Colonic mucosa (tissue), 4 donors: ENCODE data around the gene TMEM33. TPM values are rescaled to one million over a fixed set of nuclear protein-coding genes. Genes with fewer than 3 reads are reported as not detected.

Source experiments
- DNase-seq: peaks from one replicate; pipeline ENCODE4 v3.0.0-alpha.2; 2020
- H3K27ac ChIP-seq: fragments of 200-600 bp; one replicate; pipeline ENCODE4 v1.8.0; 2021
- H3K27me3 ChIP-seq: fragments of 200-600 bp; one replicate; pipeline ENCODE4 v1.8.0; 2021
- H3K36me3 ChIP-seq: fragments of 200-600 bp; one replicate; pipeline ENCODE4 v1.8.0; 2021
- H3K4me1 ChIP-seq: fragments of 200-600 bp; one replicate; pipeline ENCODE4 v1.8.0; 2021; ENCODE audit warnings: mild to moderate bottlenecking
- H3K4me3 ChIP-seq: fragments of 200-600 bp; one replicate; pipeline ENCODE4 v1.8.0; 2021
- H3K9ac ChIP-seq, 2 donors: one replicate each; pipeline ENCODE4 v1.7.0; 2013; ENCODE audit warnings: control low read depth in 2 of 2, low read depth in 2 of 2, low read length in 2 of 2
- H3K9me3 ChIP-seq: fragments of 200-600 bp; one replicate; pipeline ENCODE4 v1.8.0; 2021
- intact Hi-C: fragments of 100-400 bp; cut with DNase I; formaldehyde crosslinking; loops from one replicate; pipeline ENCODE4 v1.14.1; 2022
- total RNA-seq, 2 donors: library from RNA; stranded (reverse); fragmentation: NEBNext Ultra II Directional in 1 of 2; extraction: Animal tissue kit (Norgen Biotek cat#: 25700) in 1 of 2; gene quantifications; one replicate each; pipeline ENCODE4 v1.2.1, GENCODE V29; 2021
- TF ChIP-seq, protein P1 (sequence below): fragments of 200-600 bp; IDR thresholded peaks from one replicate; pipeline ENCODE4 v1.8.0; 2022; ENCODE audit warnings: antibody characterized with exemption, mild to moderate bottlenecking
- donor health status: healthy.
- donor health status: DM: no; HTN: no; CAD: no.
- donor health status: DM: no; HTN: no; CAD: no.

TMEM33 gene
- total RNA-seq, 2 donors from 2014 or later: 75.4 to 93.0 TPM

DNA sequence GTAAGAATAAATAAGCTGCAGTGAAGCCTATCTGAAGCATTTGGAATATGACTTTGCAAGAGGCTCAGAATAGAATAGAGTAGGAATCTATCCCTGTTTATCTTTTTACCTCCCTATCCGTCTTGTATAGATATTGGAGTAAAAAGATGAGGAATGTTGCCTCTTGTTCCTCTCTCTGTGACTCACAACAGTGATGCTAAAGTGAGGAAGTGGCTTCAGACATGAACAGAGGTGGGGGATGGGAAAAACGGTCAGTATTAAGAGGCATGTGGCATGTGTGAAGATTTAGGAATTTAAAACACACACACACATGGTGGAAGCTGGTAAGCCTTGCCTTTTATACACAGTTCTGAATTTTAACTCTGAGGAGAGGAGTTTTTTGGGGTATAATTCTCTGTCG is 42.5 kb downstream of the TMEM33 start:
- H3K9me3 ChIP-seq: no peaks in the 10 kb centered on the region
- no peak for DNase-seq
- intact Hi-C loops: no loop called here
- no peaks in the 10 kb centered on the region for H3K27me3 ChIP-seq
- no peak overlapping the region for H3K9ac ChIP-seq
- H3K4me1 ChIP-seq: no peaks in the 10 kb centered on the region
- H3K27ac ChIP-seq: no peak overlapping the region
- TF ChIP-seq, protein P1, sequence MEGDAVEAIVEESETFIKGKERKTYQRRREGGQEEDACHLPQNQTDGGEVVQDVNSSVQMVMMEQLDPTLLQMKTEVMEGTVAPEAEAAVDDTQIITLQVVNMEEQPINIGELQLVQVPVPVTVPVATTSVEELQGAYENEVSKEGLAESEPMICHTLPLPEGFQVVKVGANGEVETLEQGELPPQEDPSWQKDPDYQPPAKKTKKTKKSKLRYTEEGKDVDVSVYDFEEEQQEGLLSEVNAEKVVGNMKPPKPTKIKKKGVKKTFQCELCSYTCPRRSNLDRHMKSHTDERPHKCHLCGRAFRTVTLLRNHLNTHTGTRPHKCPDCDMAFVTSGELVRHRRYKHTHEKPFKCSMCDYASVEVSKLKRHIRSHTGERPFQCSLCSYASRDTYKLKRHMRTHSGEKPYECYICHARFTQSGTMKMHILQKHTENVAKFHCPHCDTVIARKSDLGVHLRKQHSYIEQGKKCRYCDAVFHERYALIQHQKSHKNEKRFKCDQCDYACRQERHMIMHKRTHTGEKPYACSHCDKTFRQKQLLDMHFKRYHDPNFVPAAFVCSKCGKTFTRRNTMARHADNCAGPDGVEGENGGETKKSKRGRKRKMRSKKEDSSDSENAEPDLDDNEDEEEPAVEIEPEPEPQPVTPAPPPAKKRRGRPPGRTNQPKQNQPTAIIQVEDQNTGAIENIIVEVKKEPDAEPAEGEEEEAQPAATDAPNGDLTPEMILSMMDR: no peak
- H3K36me3 ChIP-seq: no peaks in the 10 kb centered on the region
- no peak overlapping the region for H3K4me3 ChIP-seq

DNA sequence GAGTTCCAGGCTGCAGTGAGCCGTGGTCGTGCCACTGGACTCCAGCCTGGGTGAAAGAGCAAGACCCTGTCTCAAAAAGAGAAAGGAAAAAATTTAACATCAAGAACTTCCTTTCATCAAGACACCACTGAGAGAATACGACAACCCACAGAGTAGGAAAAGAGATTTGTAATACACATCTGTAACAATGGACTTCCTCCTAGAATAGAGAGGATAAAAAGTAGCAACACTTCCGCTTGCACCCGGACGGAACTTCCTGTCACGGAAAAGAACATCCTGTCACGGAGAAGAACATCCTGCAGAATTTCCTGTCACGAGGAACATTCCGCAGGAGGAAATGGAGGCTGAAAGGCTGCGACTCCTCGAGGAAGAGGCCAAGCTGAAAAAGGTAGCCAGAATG is 46.2 kb downstream of the TMEM33 start, which contains the start of gene DCAF4L1:
Gene DCAF4L1, plus strand, starts transcription at position 301 of the 400 bp plus-strand sequence. Its CDS starts 37 bp downstream, at position 338.
- TF ChIP-seq, protein P1: no peak
- Histone ChIP-seq H3K4me3 (no peak within 1 kb of the TSS), H3K9me3 (no peaks in the 10 kb centered on the region), H3K36me3 (no peaks in the 10 kb centered on the region), H3K27me3 (no peaks in the 10 kb centered on the region), H3K9ac (no peak within 1 kb of the TSS), H3K4me1 (no peaks in the 10 kb centered on the region), H3K27ac (no peak within 1 kb of the TSS)
- no peak for DNase-seq
- intact Hi-C loops: no loop called here

DNA sequence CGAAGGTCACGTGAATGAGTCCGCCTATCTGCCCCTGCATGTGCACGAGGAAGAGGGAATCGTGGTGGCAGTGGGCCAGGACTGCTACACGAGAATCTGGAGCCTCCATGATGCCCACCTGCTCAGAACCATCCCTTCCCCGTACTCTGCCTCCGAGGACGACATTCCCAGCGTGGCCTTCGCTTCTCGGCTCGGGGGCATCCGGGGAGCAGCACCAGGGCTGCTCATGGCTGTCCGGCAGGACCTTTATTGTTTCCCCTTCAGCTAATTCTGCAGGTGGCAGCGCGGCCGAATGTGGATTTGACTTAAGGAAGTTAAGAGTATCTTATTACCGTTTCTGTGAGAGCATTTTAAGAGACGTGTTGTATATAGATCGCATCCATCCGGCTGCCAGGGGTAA is 47.5 kb downstream of the TMEM33 start:
- H3K27ac ChIP-seq: no peak overlapping the region
- DNase-seq: no peak
- intact Hi-C loops: no loop called here
- no peak overlapping the region for H3K9ac ChIP-seq
- H3K36me3 ChIP-seq: no peaks in the 10 kb centered on the region
- H3K27me3 ChIP-seq: no peaks in the 10 kb centered on the region
- TF ChIP-seq, protein P1: no peak
- H3K4me1 ChIP-seq: no peaks in the 10 kb centered on the region
- H3K4me3 ChIP-seq: no peak overlapping the region
- H3K9me3 ChIP-seq: no peaks in the 10 kb centered on the region

DNA sequence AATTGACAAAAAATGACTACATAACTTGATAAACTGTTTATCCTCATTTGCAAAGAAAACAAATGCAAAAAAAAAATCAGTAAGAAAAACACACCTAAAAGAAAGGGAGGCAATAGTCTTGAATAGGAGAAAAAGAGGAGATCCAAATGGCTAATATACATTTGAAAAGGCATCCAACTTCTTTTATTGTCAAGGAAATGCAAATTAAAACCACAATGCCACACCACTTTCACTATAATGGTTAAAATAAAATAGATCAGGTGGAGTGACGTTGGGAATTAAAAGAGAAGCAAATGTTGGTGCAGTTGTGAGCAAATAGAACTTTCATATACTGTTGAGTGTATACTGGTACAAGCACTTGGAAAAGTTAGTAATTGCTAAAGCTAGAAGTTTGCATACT is 49.9 kb downstream of the TMEM33 start:
- Histone ChIP-seq H3K36me3 (no peaks in the 10 kb centered on the region), H3K9me3 (no peaks in the 10 kb centered on the region), H3K4me3 (no peak overlapping the region), H3K9ac (no peak overlapping the region), H3K27me3 (no peaks in the 10 kb centered on the region), H3K27ac (no peak overlapping the region), H3K4me1 (no peaks in the 10 kb centered on the region)
- TF ChIP-seq, protein P1: no peak
- DNase-seq: no peak
- intact Hi-C loops: no loop called here

DNA sequence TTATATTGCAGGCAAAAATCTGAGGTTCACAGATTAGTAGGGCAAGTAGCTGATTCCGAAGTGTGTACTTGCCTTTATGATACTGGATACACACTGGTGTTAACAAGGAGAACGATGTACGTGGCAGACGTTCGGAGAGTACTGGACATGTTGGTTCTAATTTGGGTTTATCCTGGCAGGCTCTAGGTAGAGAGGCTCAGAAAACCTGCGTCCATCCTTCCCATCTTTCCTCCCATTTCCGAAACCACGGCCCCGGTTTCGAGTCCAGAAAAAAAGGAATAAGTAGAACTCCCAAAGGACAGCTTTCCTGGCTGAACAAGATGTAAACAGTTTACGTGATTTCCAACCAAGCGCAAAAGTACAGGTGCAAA is 54.8 kb downstream of the TMEM33 start:
- Histone ChIP-seq H3K27me3 (no peaks in the 10 kb centered on the region), H3K27ac (peak overlapping the region; percentile 75), H3K9me3 (no peaks in the 10 kb centered on the region), H3K36me3 (no peaks in the 10 kb centered on the region), H3K4me1 (peaks cover 10% of the 10 kb centered on the region), H3K9ac (peak overlapping the region; percentile 8 to 49), H3K4me3 (peak overlapping the region; percentile 89)
- TF ChIP-seq, protein P1: no peak
- intact Hi-C loops: no loop called here
- DNase-seq: no peak
